DND-41 (cell line): ENCODE data around the gene OR10A7.

Experiments
- ATAC-seq: fragments of 200-7000 bp; cut with Tn5 transposase; 3 replicates; pipeline ENCODE4 v1.9.1; 2021; ENCODE audit warnings: low read depth; ENCODE audit not compliant: insufficient read depth
- DNase-seq: peaks from one replicate; pipeline ENCODE4 v3.0.0-alpha.2; 2020
- H2AFZ ChIP-seq: 2 replicates; pipeline ENCODE4 v1.6.0; 2012; ENCODE audit warnings: low read depth, low read length
- H3K27ac ChIP-seq: 2 replicates; pipeline ENCODE4 v1.5.1; 2012; ENCODE audit warnings: low read length, inconsistent platforms
- H3K27me3 ChIP-seq: fragments of 200-600 bp; sonication (generic); 2 replicates; pipeline ENCODE4 v1.6.0; 2012; ENCODE audit warnings: low read length, mild to moderate bottlenecking, inconsistent platforms; ENCODE audit not compliant: insufficient read depth, poor library complexity
- H3K36me3 ChIP-seq: 2 replicates; pipeline ENCODE4 v1.5.1; 2012; ENCODE audit warnings: low read length, inconsistent platforms; ENCODE audit not compliant: insufficient read depth
- H3K4me1 ChIP-seq: 2 replicates; pipeline ENCODE4 v1.5.1; 2012; ENCODE audit warnings: mild to moderate bottlenecking, low read length; ENCODE audit not compliant: insufficient read depth
- H3K4me2 ChIP-seq: 2 replicates; pipeline ENCODE4 v1.6.0; 2012; ENCODE audit warnings: mild to moderate bottlenecking, moderate library complexity, low read length, inconsistent platforms; ENCODE audit not compliant: insufficient read depth
- H3K4me3 ChIP-seq, 2 experiments: fragments of 200-600 bp in 1 of 2; shearing (Covaris generic) in 1 of 2; 2 replicates each; pipeline ENCODE4 v1.5.1; 2012 to 2016; ENCODE audit warnings: inconsistent platforms in 2 of 2, low read length in 2 of 2, mild to moderate bottlenecking in 2 of 2, low read depth in 1 of 2, moderate library complexity in 1 of 2
- H3K79me2 ChIP-seq: 2 replicates; pipeline ENCODE4 v1.6.0; 2012; ENCODE audit warnings: low read length, inconsistent platforms; ENCODE audit not compliant: insufficient read depth
- H3K9ac ChIP-seq: 2 replicates; pipeline ENCODE4 v1.6.0; 2012; ENCODE audit warnings: low read depth, mild to moderate bottlenecking, inconsistent platforms, low read length, moderate library complexity
- H3K9me3 ChIP-seq: 2 replicates; pipeline ENCODE4 v1.5.1; 2012; ENCODE audit warnings: low read length, moderate library complexity, mild to moderate bottlenecking, inconsistent platforms; ENCODE audit not compliant: insufficient read depth, severe bottlenecking
- H4K20me1 ChIP-seq: 2 replicates; pipeline ENCODE4 v1.6.0; 2012; ENCODE audit warnings: low read length; ENCODE audit not compliant: insufficient read depth
- EZH2 ChIP-seq: IDR thresholded peaks from 3 replicates; pipeline ENCODE4 v1.6.1; 2012; ENCODE audit warnings: borderline replicate concordance, low read depth, mild to moderate bottlenecking, moderate library complexity, low read length, inconsistent platforms; ENCODE audit not compliant: severe bottlenecking
- TF ChIP-seq, protein P1 (sequence below): IDR thresholded peaks from 2 replicates; pipeline ENCODE4 v1.5.1; 2012; ENCODE audit warnings: borderline replicate concordance, low read length, moderate library complexity, mild to moderate bottlenecking; ENCODE audit not compliant: poor library complexity, severe bottlenecking; ENCODE audit errors: extremely low read depth

The OR10A7 gene

DNA sequence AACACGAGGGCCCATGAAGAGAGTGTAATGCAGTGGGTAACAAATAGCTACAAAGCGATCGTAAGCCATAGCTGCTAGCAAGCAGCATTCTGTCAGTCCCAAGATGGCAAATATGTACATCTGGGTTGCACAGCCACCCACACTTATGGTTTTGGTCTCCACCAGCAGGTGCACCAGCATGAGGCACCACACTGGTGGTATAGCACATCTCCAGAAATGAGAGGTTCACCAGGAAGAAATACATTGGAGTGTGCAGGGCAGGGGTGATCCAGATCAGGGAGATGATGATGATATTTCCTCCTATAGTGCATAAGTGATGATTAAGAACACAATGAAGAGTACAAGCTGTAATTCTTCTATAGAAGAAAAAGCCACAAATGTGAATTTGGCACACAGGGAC, 26.4 kb upstream of the OR10A7 start:
- H3K79me2 ChIP-seq: no peaks in the 10 kb centered on the region
- no peaks in the 10 kb centered on the region for H3K36me3 ChIP-seq
- no peak overlapping the region for H3K4me3 ChIP-seq
- DNase-seq (peak; percentile 57), ATAC-seq (peak; percentile 85)
- H3K9me3 ChIP-seq: no peaks in the 10 kb centered on the region
- H3K9ac ChIP-seq: no peak overlapping the region
- peaks cover 13% of the 10 kb centered on the region for H3K4me1 ChIP-seq
- H3K27ac ChIP-seq: no peak overlapping the region
- TF ChIP-seq, protein P1, sequence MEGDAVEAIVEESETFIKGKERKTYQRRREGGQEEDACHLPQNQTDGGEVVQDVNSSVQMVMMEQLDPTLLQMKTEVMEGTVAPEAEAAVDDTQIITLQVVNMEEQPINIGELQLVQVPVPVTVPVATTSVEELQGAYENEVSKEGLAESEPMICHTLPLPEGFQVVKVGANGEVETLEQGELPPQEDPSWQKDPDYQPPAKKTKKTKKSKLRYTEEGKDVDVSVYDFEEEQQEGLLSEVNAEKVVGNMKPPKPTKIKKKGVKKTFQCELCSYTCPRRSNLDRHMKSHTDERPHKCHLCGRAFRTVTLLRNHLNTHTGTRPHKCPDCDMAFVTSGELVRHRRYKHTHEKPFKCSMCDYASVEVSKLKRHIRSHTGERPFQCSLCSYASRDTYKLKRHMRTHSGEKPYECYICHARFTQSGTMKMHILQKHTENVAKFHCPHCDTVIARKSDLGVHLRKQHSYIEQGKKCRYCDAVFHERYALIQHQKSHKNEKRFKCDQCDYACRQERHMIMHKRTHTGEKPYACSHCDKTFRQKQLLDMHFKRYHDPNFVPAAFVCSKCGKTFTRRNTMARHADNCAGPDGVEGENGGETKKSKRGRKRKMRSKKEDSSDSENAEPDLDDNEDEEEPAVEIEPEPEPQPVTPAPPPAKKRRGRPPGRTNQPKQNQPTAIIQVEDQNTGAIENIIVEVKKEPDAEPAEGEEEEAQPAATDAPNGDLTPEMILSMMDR: no peak
- TF ChIP-seq EZH2: no peak
- no peaks in the 10 kb centered on the region for H4K20me1 ChIP-seq
- no peak overlapping the region for H2AFZ ChIP-seq
- H3K4me2 ChIP-seq: no peak overlapping the region
- H3K27me3 ChIP-seq: peaks cover 4% of the 10 kb centered on the region

DNA sequence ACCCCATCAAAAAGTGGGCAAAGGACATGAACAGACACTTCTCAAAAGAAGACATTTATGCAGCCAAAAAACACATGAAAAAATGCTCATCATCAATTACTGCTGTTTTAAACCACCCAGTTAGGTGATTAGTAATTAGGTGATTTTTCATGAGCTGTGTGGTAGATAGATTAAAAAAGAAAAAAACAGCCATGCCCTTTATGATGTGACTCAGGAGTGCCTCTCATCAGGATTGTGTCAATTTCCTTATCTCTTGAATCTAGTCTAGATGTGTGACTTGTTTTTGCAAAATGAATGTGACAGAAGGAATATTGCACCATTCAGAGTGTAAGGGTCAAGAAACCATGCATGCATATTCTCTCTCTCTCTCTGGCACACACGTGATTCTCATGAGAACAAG, 5.7 kb downstream of the OR10A7 start:
- Histone ChIP-seq H3K9me3 (no peaks in the 10 kb centered on the region), H3K27me3 (peaks cover 3% of the 10 kb centered on the region), H3K79me2 (no peaks in the 10 kb centered on the region), H3K9ac (no peak overlapping the region), H4K20me1 (no peaks in the 10 kb centered on the region), H3K4me1 (no peaks in the 10 kb centered on the region), H3K4me2 (no peak overlapping the region), H3K36me3 (no peaks in the 10 kb centered on the region), H2AFZ (no peak overlapping the region), H3K27ac (no peak overlapping the region), H3K4me3 (no peak overlapping the region)
- ATAC-seq (no peak), DNase-seq (no peak)
- TF ChIP-seq EZH2: no peak
- TF ChIP-seq, protein P1: no peak

DNA sequence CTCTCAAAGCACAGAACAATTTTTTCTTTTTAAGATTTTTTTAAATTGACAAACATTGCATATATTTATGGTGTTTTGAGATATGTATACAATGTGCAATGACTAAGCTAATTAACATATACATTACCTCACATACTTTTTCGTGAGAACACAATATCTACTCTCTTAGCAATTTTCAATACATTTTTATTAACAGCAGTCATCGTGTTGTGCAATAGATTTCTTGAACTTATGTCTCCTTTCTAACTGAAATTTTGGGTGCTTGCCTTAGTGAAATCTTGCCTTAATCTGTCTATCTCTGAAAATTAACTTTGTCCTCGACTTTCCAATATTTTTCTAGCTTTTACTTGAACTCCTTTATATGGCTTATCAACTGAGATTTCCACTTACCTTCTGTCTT, 6.8 kb downstream of the OR10A7 start:
- Histone ChIP-seq H3K9me3 (no peaks in the 10 kb centered on the region), H3K9ac (no peak overlapping the region), H3K4me1 (no peaks in the 10 kb centered on the region), H2AFZ (no peak overlapping the region), H3K27me3 (peaks cover 3% of the 10 kb centered on the region), H4K20me1 (no peaks in the 10 kb centered on the region), H3K4me2 (no peak overlapping the region), H3K27ac (no peak overlapping the region), H3K79me2 (no peaks in the 10 kb centered on the region), H3K36me3 (no peaks in the 10 kb centered on the region), H3K4me3 (no peak overlapping the region)
- DNase-seq (no peak), ATAC-seq (no peak)
- no peak for TF ChIP-seq EZH2
- TF ChIP-seq, protein P1: no peak

DNA sequence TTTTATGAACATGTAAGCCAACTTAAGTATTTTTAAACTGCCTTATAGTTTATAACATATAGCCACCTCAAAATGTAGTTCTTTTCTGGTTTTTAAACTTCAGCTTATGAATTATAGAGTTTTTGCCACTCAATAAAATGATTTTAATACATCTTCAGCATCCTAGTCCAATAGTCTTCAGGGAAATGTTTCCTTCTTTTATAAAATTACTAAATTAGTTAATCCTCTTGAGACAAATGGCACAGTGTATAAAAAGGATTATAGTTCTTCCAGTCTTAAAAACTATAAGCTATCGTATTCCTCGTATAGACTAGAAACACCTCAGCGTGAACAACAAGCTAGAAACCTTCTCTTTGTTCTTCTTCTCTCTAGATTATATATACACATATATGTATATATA, 23.5 kb downstream of the OR10A7 start, which contains the start of gene OR6C74:
Gene OR6C74 (plus strand): TSS at position 301 of the 400 bp plus-strand sequence. CDS start 2,679 bp downstream, outside the sequence.
- no peak for TF ChIP-seq EZH2
- TF ChIP-seq, protein P1: no peak
- Histone ChIP-seq H3K27ac (no peak within 1 kb of the TSS), H2AFZ (no peak within 1 kb of the TSS), H3K79me2 (no peaks in the 10 kb centered on the region), H3K4me2 (no peak within 1 kb of the TSS), H3K4me1 (no peaks in the 10 kb centered on the region), H3K9ac (no peak within 1 kb of the TSS), H3K9me3 (no peaks in the 10 kb centered on the region), H3K4me3 (no peak within 1 kb of the TSS), H3K36me3 (no peaks in the 10 kb centered on the region), H4K20me1 (no peaks in the 10 kb centered on the region), H3K27me3 (peaks cover 13% of the 10 kb centered on the region)
- DNase-seq (no peak), ATAC-seq (no peak)
